Esophagus mucosa (tissue), 1 donor: ENCODE measurements around the gene GNAI3. TPM values are rescaled to one million over a fixed set of nuclear protein-coding genes. Genes with fewer than 3 reads are reported as not detected.

Experiments
- ATAC-seq: fragments of 200-7000 bp; cut with Tn5 transposase; one replicate; pipeline ENCODE4 v1.9.1; 2020
- total RNA-seq: library from RNA; stranded (reverse); gene quantifications from one replicate; pipeline ENCODE4 v1.2.4, GENCODE V29; 2023
- donor health status: DM: yes; HTN: yes; CAD: no.

GNAI3 gene
- total RNA-seq, 1 donor from 2014 or later, result 10.5 TPM

GRCh38 chr1:109546311-109547109, 1.9 kb upstream of the GNAI3 start:
- ATAC-seq, result peak; percentile 72

GRCh38 chr1:109547463-109548320, 723 bp upstream of the GNAI3 start:
- peak; percentile 8 for ATAC-seq

GRCh38 chr1:109556563-109556962, 8.1 kb downstream of the GNAI3 start:
- ATAC-seq, result no peak

GRCh38 chr1:109557520-109557919, 9.1 kb downstream of the GNAI3 start:
- no peak for ATAC-seq

- no peak for ATAC-seq
Observed at GRCh38 chr1:109559995-109560394, 11.6 kb downstream of the GNAI3 start.

- ATAC-seq, result no peak
Observed at GRCh38 chr1:109564194-109564878, 15.9 kb downstream of the GNAI3 start.

- no peak for ATAC-seq
Observed at GRCh38 chr1:109565241-109565640, 16.8 kb downstream of the GNAI3 start.

GRCh38 chr1:109566982-109567381, 18.6 kb downstream of the GNAI3 start:
- no peak for ATAC-seq

GRCh38 chr1:109567877-109568672, 19.7 kb downstream of the GNAI3 start:
- no peak for ATAC-seq

- no peak for ATAC-seq
Observed at GRCh38 chr1:109569323-109569722, 20.9 kb downstream of the GNAI3 start.

GRCh38 chr1:109570414-109570813, 22.0 kb downstream of the GNAI3 start:
- ATAC-seq, result peak; percentile 92

- no peak for ATAC-seq
Observed at GRCh38 chr1:109573785-109574184, 25.4 kb downstream of the GNAI3 start.

GRCh38 chr1:109578947-109579443, 30.6 kb downstream of the GNAI3 start:
- ATAC-seq, result no peak

- no peak for ATAC-seq
Observed at GRCh38 chr1:109579491-109579890, 31.1 kb downstream of the GNAI3 start.

GRCh38 chr1:109582021-109582420, 33.6 kb downstream of the GNAI3 start:
- ATAC-seq, result no peak

GRCh38 chr1:109584766-109585165, 36.4 kb downstream of the GNAI3 start:
- no peak for ATAC-seq

GRCh38 chr1:109586055-109586454, 37.6 kb downstream of the GNAI3 start:
- no peak for ATAC-seq

- ATAC-seq, result no peak
Observed at GRCh38 chr1:109589177-109589576, 40.8 kb downstream of the GNAI3 start.

- no peak for ATAC-seq
Observed at GRCh38 chr1:109589679-109590078, 41.3 kb downstream of the GNAI3 start.

GRCh38 chr1:109592916-109593315, 44.5 kb downstream of the GNAI3 start:
- no peak for ATAC-seq

- ATAC-seq, result peak; percentile 28
Observed at GRCh38 chr1:109595531-109595930, 47.1 kb downstream of the GNAI3 start.

- no peak for ATAC-seq
Observed at GRCh38 chr1:109598156-109598555, 49.7 kb downstream of the GNAI3 start.
